HCT116 (cell line): ENCODE measurements around the gene RPUSD3. TPM values are rescaled to one million over a fixed set of nuclear protein-coding genes. Genes with fewer than 3 reads are reported as not detected.
A peak's percentile ranks its signal among the peaks of the same experiment; 100 is the strongest.

Source experiments
- ATAC-seq: fragments of 200-7000 bp; cut with Tn5 transposase; 2 replicates; pipeline ENCODE4 v1.9.1; 2020; ENCODE audit warnings: mild to moderate bottlenecking, moderate library complexity
- BruUV-seq: library from RNA; stranded (reverse); fragments of 400-500 nt; replicated peaks from 2 replicates; lab custom pipeline; 2021; lab: Mats Ljungman, UMichigan
- CTCF ChIA-PET: fragments of 300-600 bp; sonication (Branson Sonifier 250); formaldehyde crosslinking; loops from one replicate; lab custom pipeline; 2021; ENCODE audit warnings: antibody characterized with exemption; lab: Charles Lee
- POLR2A ChIA-PET: fragments of 300-600, 350-600 bp; sonication (Branson Sonifier 250); formaldehyde crosslinking; loops from one replicate; lab custom pipeline; 2021; ENCODE audit warnings: antibody characterized with exemption; lab: Charles Lee
- RAD21 ChIA-PET, 2 experiments: fragments of 300-600 bp; sonication (Branson Sonifier 250); formaldehyde crosslinking; loops; one replicate each; lab custom pipeline; 2023; ENCODE audit warnings: low total read pairs in 2 of 2; ENCODE audit not compliant: uncharacterized antibody in 2 of 2, unreplicated experiment in 2 of 2, low non-redundant PET in 1 of 2; lab: Charles Lee
- DNase-seq: peaks from one replicate; pipeline ENCODE4 v3.0.0-alpha.2; 2010; ENCODE audit warnings: low read depth, low spot score
- H2AFZ ChIP-seq: fragments of 200-600 bp; shearing (Covaris generic), sonication (generic); 2 replicates; pipeline ENCODE4 v1.6.1; 2017; ENCODE audit warnings: low read depth, mixed run types, mixed read lengths, antibody characterized with exemption, low read length; ENCODE audit not compliant: poor library complexity, severe bottlenecking
- H3K27ac ChIP-seq: 2 replicates; pipeline ENCODE4 v1.5.1; 2012; ENCODE audit warnings: low read depth, low read length
- H3K27me3 ChIP-seq: fragments of 200-600 bp; sonication (generic); 2 replicates; pipeline ENCODE4 v1.6.1; 2016; ENCODE audit warnings: mixed run types, low read length, mixed read lengths; ENCODE audit not compliant: insufficient read depth
- H3K36me3 ChIP-seq, 2 experiments: fragments of 200-500 bp in 1 of 2; fragments of 200-600 bp in 1 of 2; sonication (Bioruptor generic) in 1 of 2; sonication (generic) in 1 of 2; 2 replicates each; pipeline versions ENCODE4 v1.5.1 to v1.6.1; 2014 to 2016; ENCODE audit warnings: low read length in 2 of 2, inconsistent platforms in 1 of 2, mixed read lengths in 1 of 2, mixed run types in 1 of 2; ENCODE audit not compliant: insufficient read depth in 2 of 2, control insufficient read depth in 1 of 2
- H3K4me1 ChIP-seq, 2 experiments: fragments of 200-600 bp in 1 of 2; sonication (generic) in 1 of 2; 2 replicates each; pipeline versions ENCODE4 v1.5.1 to v1.6.1; 2012 to 2017; ENCODE audit warnings: low read length in 2 of 2, inconsistent platforms in 1 of 2, mild to moderate bottlenecking in 1 of 2, mixed read lengths in 1 of 2, mixed run types in 1 of 2, moderate library complexity in 1 of 2; ENCODE audit not compliant: insufficient read depth in 2 of 2, control insufficient read depth in 1 of 2
- H3K4me2 ChIP-seq: fragments of 200-600 bp; sonication (generic); 2 replicates; pipeline ENCODE4 v1.6.1; 2017; ENCODE audit warnings: mixed run types, low read length, mixed read lengths
- H3K4me3 ChIP-seq, 2 experiments: fragments of 200-600 bp in 1 of 2; sonication (generic) in 1 of 2; replicated peaks in 1 of 2; 2 replicates each; pipeline ENCODE4 v1.5.1; 2011 to 2016; ENCODE audit warnings: low read length in 2 of 2, control low read depth in 1 of 2, low read depth in 1 of 2, mild to moderate bottlenecking in 1 of 2, mixed read lengths in 1 of 2, mixed run types in 1 of 2
- H3K79me2 ChIP-seq: fragments of 200-600 bp; sonication (generic); 2 replicates; pipeline ENCODE4 v1.6.1; 2017; ENCODE audit warnings: mild to moderate bottlenecking, mixed run types, low read length, moderate library complexity, mixed read lengths; ENCODE audit not compliant: insufficient read depth
- H3K9ac ChIP-seq: fragments of 200-600 bp; sonication (generic); 2 replicates; pipeline ENCODE4 v1.6.1; 2016; ENCODE audit warnings: low read length, mixed read lengths
- H3K9me2 ChIP-seq: fragments of 200-600 bp; sonication (generic), shearing (Covaris generic); 2 replicates; pipeline ENCODE4 v1.6.1; 2017; ENCODE audit warnings: mixed run types, mild to moderate bottlenecking, moderate library complexity; ENCODE audit not compliant: insufficient read depth
- H3K9me3 ChIP-seq, 2 experiments: fragments of 200-500 bp in 1 of 2; fragments of 200-600 bp in 1 of 2; sonication (Bioruptor generic) in 1 of 2; sonication (generic) in 1 of 2; 2 replicates each; pipeline ENCODE4 v1.6.1; 2014 to 2017; ENCODE audit warnings: low read length in 2 of 2, mixed read lengths in 2 of 2, inconsistent platforms in 1 of 2, low read depth in 1 of 2, mild to moderate bottlenecking in 1 of 2, mixed run types in 1 of 2, moderate library complexity in 1 of 2; ENCODE audit not compliant: control insufficient read depth in 1 of 2, insufficient read depth in 1 of 2
- H4K20me1 ChIP-seq: fragments of 200-600 bp; sonication (generic), shearing (Covaris generic); 2 replicates; pipeline ENCODE4 v1.6.1; 2017; ENCODE audit warnings: mixed run types, mild to moderate bottlenecking, moderate library complexity; ENCODE audit not compliant: insufficient read depth
- CBX3 ChIP-seq: IDR thresholded peaks from 2 replicates; pipeline ENCODE4 v1.6.1; 2012; ENCODE audit warnings: low read depth
- CTCF ChIP-seq, 3 experiments: fragments of 200-600 bp in 1 of 3; sonication (generic) in 1 of 3; IDR thresholded peaks in 2 of 3; conservative IDR thresholded peaks in 1 of 3; 2 replicates each; pipeline ENCODE4 v1.5.1; 2012 to 2017; ENCODE audit warnings: low read depth in 2 of 3, low read length in 2 of 3, antibody characterized with exemption in 1 of 3, borderline replicate concordance in 1 of 3, control low read depth in 1 of 3, mild to moderate bottlenecking in 1 of 3, mixed read lengths in 1 of 3, mixed run types in 1 of 3, moderate library complexity in 1 of 3; ENCODE audit not compliant: insufficient read depth in 1 of 3
- EGR1 ChIP-seq: IDR thresholded peaks from 2 replicates; pipeline ENCODE4 v1.6.1; 2012; ENCODE audit warnings: low read depth
- EZH2phosphoT487 ChIP-seq: fragments of 200-600 bp; IDR thresholded peaks from 2 replicates; pipeline ENCODE4 v1.6.1; 2018; ENCODE audit warnings: antibody characterized with exemption, borderline replicate concordance
- POLR2A ChIP-seq: IDR thresholded peaks from 2 replicates; pipeline ENCODE4 v1.7.0; 2011; ENCODE audit warnings: borderline replicate concordance; ENCODE audit not compliant: insufficient read depth, insufficient read length; ENCODE audit errors: extremely low read depth
- RAD21 ChIP-seq: IDR thresholded peaks from 2 replicates; pipeline ENCODE4 v1.6.1; 2012; ENCODE audit warnings: low read depth, mild to moderate bottlenecking
- REST ChIP-seq: IDR thresholded peaks from 2 replicates; pipeline ENCODE4 v1.6.1; 2012; ENCODE audit warnings: low read depth
- ZBTB33 ChIP-seq: IDR thresholded peaks from 2 replicates; pipeline ENCODE4 v1.6.1; 2011; ENCODE audit warnings: mild to moderate bottlenecking, low read length, moderate library complexity; ENCODE audit not compliant: insufficient replicate concordance; ENCODE audit errors: extremely low read depth
- ZFX ChIP-seq: fragments of 450-650 bp; IDR thresholded peaks from 2 replicates; pipeline ENCODE4 v1.6.1; 2017
- ZNF274 ChIP-seq: fragments of 200-500 bp; sonication (Bioruptor generic); IDR thresholded peaks from 2 replicates; pipeline ENCODE4 v1.6.1; 2014; ENCODE audit warnings: mild to moderate bottlenecking, low read depth, low read length, inconsistent platforms
- intact Hi-C: fragments of 100-400 bp; cut with micrococcal nuclease; formaldehyde crosslinking; loops from 2 replicates; pipeline ENCODE4 v1.10.0; 2022
- total RNA-seq: library from RNA; stranded (reverse); gene quantifications from one replicate; pipeline ENCODE4 v1.2.1, GENCODE V29; 2021; ENCODE audit not compliant: unreplicated experiment

RPUSD3 gene
- total RNA-seq, 1 experiment from 2014 or later: 58.0 TPM

GRCh38 chr3:9862391-9863057, 18.7 kb upstream of the RPUSD3 start:
- Histone ChIP-seq H3K36me3 (no peaks in the 10 kb centered on the region), H2AFZ (peak overlapping the region; percentile 7), H3K79me2 (no peaks in the 10 kb centered on the region), H3K9me2 (no peaks in the 10 kb centered on the region), H3K4me1 (peaks cover 0 to 11% of the 10 kb centered on the region in 2 experiments; a peak in 1 of 4 replicates), H4K20me1 (no peaks in the 10 kb centered on the region), H3K27ac (no peak overlapping the region), H3K4me3 (no peak overlapping the region), H3K27me3 (no peaks in the 10 kb centered on the region), H3K9me3 (no peaks in the 10 kb centered on the region), H3K9ac (0 out of 2 replicates have a peak overlapping the region, but pooled peaks have one; percentile 14), H3K4me2 (peak overlapping the region; percentile 57)
- no peak for DNase-seq
- peak; percentile 85 for ATAC-seq
- CTCF ChIA-PET: no interaction called here
- intact Hi-C loops: no loop called here
- no TSS peak for BruUV-seq
- POLR2A ChIA-PET: no interaction called here
- RAD21 ChIA-PET: no interaction called here
- TF ChIP-seq ZFX (no peak), RAD21 (peak; percentile 32), CTCF (IDR thresholded peaks at IDR 0.05 in 2 of 3, conservative IDR thresholded peaks at IDR 0.05 in 1 of 3; ENCODE audit: borderline replicate concordance in 1 of 3, insufficient read depth in 1 of 3, low read depth in 2 of 3, low read length in 2 of 3) (peak in 2 of 3 experiments; percentile 31 to 38; a peak in 3 of 6 replicates)

- intact Hi-C loops: no loop called here
- no TSS peak for BruUV-seq
- Histone ChIP-seq H3K9me2 (no peaks in the 10 kb centered on the region), H3K4me2 (no peak overlapping the region), H3K9me3 (no peaks in the 10 kb centered on the region), H3K36me3 (no peaks in the 10 kb centered on the region), H3K27ac (no peak overlapping the region), H3K27me3 (no peaks in the 10 kb centered on the region), H3K4me1 (peaks cover 0 to 11% of the 10 kb centered on the region in 2 experiments; a peak in 1 of 4 replicates), H3K79me2 (no peaks in the 10 kb centered on the region), H4K20me1 (no peaks in the 10 kb centered on the region), H2AFZ (no peak overlapping the region), H3K9ac (no peak overlapping the region), H3K4me3 (no peak overlapping the region)
- CTCF ChIA-PET: no interaction called here
- ATAC-seq (no peak), DNase-seq (no peak)
- POLR2A ChIA-PET: no interaction called here
- RAD21 ChIA-PET: interaction anchor here in 1 of 2 experiments (0.8 kb wide), 1 partner anchor 133 kb away, joined by 5 read pairs; no protein-coding TSS in a partner anchor
- TF ChIP-seq ZFX: no peak
- no peak for TF ChIP-seq REST
- TF ChIP-seq ZNF274: no peak
- TF ChIP-seq EZH2phosphoT487: no peak
- TF ChIP-seq ZBTB33: no peak
- TF ChIP-seq POLR2A: no peak
- no peak for TF ChIP-seq CBX3
- TF ChIP-seq EGR1: no peak
- TF ChIP-seq RAD21: no peak
Observed at GRCh38 chr3:9861626-9862130, 17.9 kb upstream of the RPUSD3 start.
